ENCODE results near the gene STPG2.

- no peak for TF ChIP-seq EZH2 (IDR thresholded peaks at IDR 0.05; ENCODE audit: insufficient read depth, poor library complexity, severe bottlenecking)
- no peak for TF ChIP-seq EZH2phosphoT487 (IDR thresholded peaks at IDR 0.05; ENCODE audit: insufficient read depth, low read depth)
Observed at GRCh38 chr4:98150092-98150761, 7.0 kb upstream of the STPG2 start.
